Vagina (tissue), 2 donors: ENCODE measurements around the gene PHACTR3. TPM values are rescaled to one million over a fixed set of nuclear protein-coding genes. Genes with fewer than 3 reads are reported as not detected.

Source experiments
- DNase-seq, 2 donors: peaks; one replicate each; pipeline ENCODE4 v3.0.0-alpha.2; 2017; ENCODE audit errors: extremely low spot score in 2 of 2
- H3K27ac ChIP-seq: fragments of 200-600 bp; sonication (generic); one replicate; pipeline ENCODE4 v1.5.1; 2019
- H3K27me3 ChIP-seq: fragments of 200-600 bp; sonication (generic); one replicate; pipeline ENCODE4 v1.5.1; 2019
- H3K36me3 ChIP-seq, 2 donors: fragments of 200-600 bp; sonication (generic); one replicate each; pipeline ENCODE4 v1.5.1; 2017 to 2019
- H3K4me1 ChIP-seq: fragments of 200-600 bp; sonication (generic); one replicate; pipeline ENCODE4 v1.5.1; 2019
- H3K4me3 ChIP-seq, 2 donors: fragments of 200-600 bp; sonication (generic); 1 replicate in 1 of 2; 2 replicates in 1 of 2; pipeline ENCODE4 v1.5.1; 2016 to 2019
- H3K9me3 ChIP-seq: fragments of 200-600 bp; sonication (generic); one replicate; pipeline ENCODE4 v1.5.1; 2019
- CTCF ChIP-seq, 3 experiments: fragments of 450-650 bp in 2 of 3; fragments of 200-600 bp in 1 of 3; sonication (generic) in 1 of 3; IDR thresholded peaks; one replicate each; pipeline ENCODE4 v1.5.1; 2017 to 2019; ENCODE audit warnings: antibody characterized with exemption in 3 of 3, mild to moderate bottlenecking in 2 of 3, moderate library complexity in 2 of 3
- POLR2A ChIP-seq, 2 donors: fragments of 450-650 bp; IDR thresholded peaks; one replicate each; pipeline ENCODE4 v1.6.1; 2017; ENCODE audit warnings: antibody characterized with exemption in 2 of 2, mild to moderate bottlenecking in 2 of 2, moderate library complexity in 2 of 2
- POLR2AphosphoS5 ChIP-seq, 2 donors: sonication (generic); formaldehyde crosslinking; IDR thresholded peaks; one replicate each; pipeline ENCODE4 v1.9.0; 2017; ENCODE audit warnings: antibody characterized with exemption in 2 of 2, mild to moderate bottlenecking in 2 of 2, low read depth in 1 of 2; ENCODE audit not compliant: insufficient read depth in 1 of 2
- intact Hi-C: fragments of 100-400 bp; cut with DNase I; formaldehyde crosslinking; loops from one replicate; pipeline ENCODE4 v1.15.1; 2023
- total RNA-seq: library from RNA; depleted of rRNA; stranded (reverse); fragments of >200 nt; gene quantifications from one replicate; pipeline ENCODE4 v1.2.3, GENCODE V29; 2016

The PHACTR3 gene
- total RNA-seq, 1 donor from 2014 or later: 8.3 TPM

DNA sequence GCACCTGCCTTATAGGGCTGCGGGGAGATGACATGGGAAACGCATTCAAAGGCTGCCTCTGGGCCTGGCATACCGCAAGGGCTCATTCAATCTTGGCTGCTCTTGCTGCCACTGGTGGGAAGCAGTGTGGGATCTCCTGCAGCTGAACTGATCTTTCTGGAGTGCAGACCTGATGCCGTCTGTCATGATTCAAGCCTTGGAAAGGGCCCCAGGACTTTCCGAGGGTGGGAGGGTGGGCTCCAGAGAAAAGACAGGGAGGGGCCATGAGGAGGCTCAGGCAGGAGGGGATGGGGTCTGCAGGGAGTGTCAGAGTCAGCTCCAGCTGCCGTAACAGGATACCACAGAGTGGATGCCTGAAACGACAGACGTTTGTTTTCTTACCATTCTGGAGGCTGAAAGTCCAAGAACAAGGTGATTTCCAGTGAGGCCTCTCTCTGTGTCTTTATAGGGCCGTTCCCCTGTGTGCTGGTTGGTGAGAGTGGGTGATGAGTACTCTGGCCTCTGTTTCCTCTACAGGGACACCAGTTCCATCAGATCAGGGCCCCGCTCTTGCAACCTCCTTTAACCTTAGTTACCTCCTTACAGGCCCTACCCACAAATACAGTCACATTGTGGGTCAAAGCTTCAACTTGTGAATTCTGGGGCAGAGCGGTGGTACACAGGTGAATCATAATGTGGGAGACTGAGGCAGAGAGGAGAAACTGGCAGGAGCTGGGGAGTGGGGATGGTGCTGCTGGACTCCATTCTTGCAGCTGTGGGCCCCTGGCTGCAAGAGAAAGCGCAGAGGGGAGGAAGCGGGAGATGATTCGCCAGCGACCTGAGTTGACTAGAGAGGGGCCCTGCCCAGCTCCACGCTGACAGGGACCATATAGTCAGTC is 180.7 kb downstream of the PHACTR3 start:
- DNase-seq: peak; percentile 60 to 88
- Histone ChIP-seq H3K4me1 (no peaks in the 10 kb centered on the region), H3K4me3 (no peak overlapping the region), H3K9me3 (no peaks in the 10 kb centered on the region), H3K27ac (no peak overlapping the region), H3K27me3 (no peaks in the 10 kb centered on the region), H3K36me3 (no peaks in the 10 kb centered on the region)
- TF ChIP-seq CTCF (IDR thresholded peaks at IDR 0.05): no peak
- no peak for TF ChIP-seq POLR2AphosphoS5 (IDR thresholded peaks at IDR 0.05; ENCODE audit: insufficient read depth in 1 of 2, low read depth in 1 of 2)
- TF ChIP-seq POLR2A (IDR thresholded peaks at IDR 0.05): no peak
- intact Hi-C loops: no loop called here

GRCh38 chr20:59785669-59785959 is 181.3 kb downstream of the PHACTR3 start:
- Histone ChIP-seq H3K9me3 (no peaks in the 10 kb centered on the region), H3K4me1 (no peaks in the 10 kb centered on the region), H3K4me3 (no peak overlapping the region), H3K27ac (no peak overlapping the region), H3K36me3 (no peaks in the 10 kb centered on the region), H3K27me3 (no peaks in the 10 kb centered on the region)
- DNase-seq: no peak
- TF ChIP-seq POLR2AphosphoS5 (IDR thresholded peaks at IDR 0.05; ENCODE audit: insufficient read depth in 1 of 2, low read depth in 1 of 2) (no peak), POLR2A (IDR thresholded peaks at IDR 0.05) (no peak), CTCF (IDR thresholded peaks at IDR 0.05) (no peak)
- intact Hi-C loops: no loop called here

DNA sequence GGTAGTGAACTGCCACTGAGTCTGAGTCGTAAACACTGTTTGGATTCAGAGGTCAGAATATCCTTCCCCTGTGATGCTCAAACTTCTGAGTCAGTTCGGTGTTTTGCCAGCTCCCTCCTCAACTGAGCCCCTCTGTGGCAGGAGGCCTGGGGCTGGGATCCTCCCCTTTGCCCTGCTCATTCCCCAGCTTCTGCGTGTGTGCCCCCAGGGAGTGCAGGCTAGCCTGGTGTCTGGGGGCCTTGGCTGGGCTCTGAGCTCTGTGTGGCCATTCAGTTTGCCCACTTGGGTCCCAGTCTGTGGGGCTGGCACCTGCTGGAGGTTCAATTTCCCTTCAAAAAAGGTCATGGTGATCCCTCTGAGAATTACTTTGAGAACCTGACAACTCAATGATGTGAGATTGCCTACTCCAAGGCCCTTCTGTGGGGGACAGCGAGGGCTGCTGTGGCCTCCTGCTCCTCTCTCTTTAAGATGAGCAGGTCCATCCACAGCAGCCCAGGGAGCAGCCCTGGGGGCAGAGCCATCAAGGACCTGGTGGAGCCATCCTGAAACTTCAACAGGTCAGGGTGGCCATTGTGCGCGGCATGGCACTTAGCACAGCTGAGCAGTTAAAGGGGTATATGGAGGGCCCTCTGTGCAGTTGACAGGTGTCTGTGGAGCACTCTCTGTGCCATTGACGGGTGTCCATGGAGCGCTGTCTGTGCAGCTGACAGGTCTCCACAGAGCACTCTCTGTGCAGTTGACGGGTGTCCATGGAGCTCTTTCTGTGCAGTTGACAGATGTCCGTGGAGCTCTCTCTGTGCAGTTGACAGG is 181.9 kb downstream of the PHACTR3 start:
- DNase-seq: peak; percentile 69 to 77
- intact Hi-C loops: no loop called here
- Histone ChIP-seq H3K36me3 (no peaks in the 10 kb centered on the region), H3K4me3 (no peak overlapping the region), H3K27me3 (no peaks in the 10 kb centered on the region), H3K4me1 (no peaks in the 10 kb centered on the region), H3K27ac (no peak overlapping the region), H3K9me3 (no peaks in the 10 kb centered on the region)
- TF ChIP-seq POLR2AphosphoS5 (IDR thresholded peaks at IDR 0.05; ENCODE audit: insufficient read depth in 1 of 2, low read depth in 1 of 2): no peak
- no peak for TF ChIP-seq CTCF (IDR thresholded peaks at IDR 0.05)

DNA sequence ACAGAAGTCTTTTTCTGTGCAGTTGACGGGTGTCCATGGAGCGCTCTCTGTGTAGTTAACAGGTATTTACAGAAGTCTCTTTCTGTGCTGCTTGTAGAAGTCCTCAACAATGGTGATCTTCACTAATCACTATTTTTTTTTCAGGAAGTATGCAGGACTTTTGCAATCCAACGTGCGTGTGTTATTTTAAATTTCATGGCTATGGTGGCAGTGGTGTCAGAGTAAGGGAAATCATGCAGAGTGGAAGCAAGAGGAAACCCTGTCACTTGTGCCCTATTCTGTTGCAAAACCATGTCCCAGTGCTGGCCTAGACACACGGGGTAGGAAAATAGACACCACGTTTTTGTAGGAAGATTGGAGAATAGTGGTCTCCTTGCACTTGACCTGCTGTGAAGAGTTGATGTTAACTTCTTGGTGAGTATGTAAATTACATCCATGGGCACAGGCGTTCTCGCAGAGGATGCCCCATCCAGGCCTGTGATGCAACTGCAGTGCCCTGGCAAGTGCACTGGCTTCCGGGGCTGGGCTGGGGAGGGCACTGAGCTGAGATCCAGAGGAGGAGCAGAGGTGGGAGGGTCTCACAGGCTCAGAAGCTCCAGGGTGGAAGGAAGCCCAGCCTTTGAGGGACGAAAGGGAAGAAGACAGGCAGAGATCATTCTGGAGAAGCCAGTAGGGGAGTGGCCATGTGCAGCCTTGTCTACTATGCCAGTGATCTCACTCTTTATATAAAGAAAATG is 182.6 kb downstream of the PHACTR3 start:
- Histone ChIP-seq H3K36me3 (no peaks in the 10 kb centered on the region), H3K4me3 (no peak overlapping the region), H3K9me3 (no peaks in the 10 kb centered on the region), H3K27ac (no peak overlapping the region), H3K27me3 (no peaks in the 10 kb centered on the region), H3K4me1 (no peaks in the 10 kb centered on the region)
- TF ChIP-seq POLR2A (IDR thresholded peaks at IDR 0.05) (no peak), CTCF (IDR thresholded peaks at IDR 0.05) (no peak)
- peak; percentile 60 to 90 for DNase-seq
- intact Hi-C loops: no loop called here
